Right kidney (tissue), 1 donor: Measurements from ENCODE around the gene SCTR.
"Not testable (repeated sequence)": the region's sequence is repeated elsewhere in the genome, so short reads cannot be mapped to it uniquely, and the experiment has no call there.

Experiments
- DNase-seq: peaks from one replicate; pipeline ENCODE4 v3.0.0-alpha.2; 2016

The SCTR gene

GRCh38 chr2:119407430-119408220 is 116.7 kb downstream of the SCTR start:
- DNase-seq: peak; percentile 60

DNA sequence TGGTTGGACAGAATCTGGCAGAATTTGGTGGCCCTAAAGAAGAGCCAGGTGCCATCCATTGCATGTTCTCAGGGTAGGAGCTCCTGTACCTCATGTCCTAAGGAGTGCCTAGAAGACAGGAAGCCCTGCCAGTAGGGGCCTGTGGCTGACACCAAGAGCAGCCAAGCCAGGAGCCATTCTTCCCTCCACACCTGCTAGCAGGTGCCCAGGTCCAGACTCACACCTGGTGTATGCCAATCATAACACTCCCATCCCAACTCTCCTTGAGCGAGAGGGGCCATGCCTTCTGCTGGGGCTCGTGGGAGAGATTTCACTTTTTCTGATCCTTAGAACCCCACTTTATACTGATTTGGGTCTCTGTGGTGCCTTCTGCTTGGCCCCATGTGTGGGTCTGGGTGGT is 119.1 kb downstream of the SCTR start:
- no peak for DNase-seq

- DNase-seq: not testable (repeated sequence)
These were observed 120.7 kb downstream of the SCTR start for GRCh38 chr2:119403618-119404017.

GRCh38 chr2:119402645-119403560 is 121.4 kb downstream of the SCTR start:
- DNase-seq: no peak

DNA sequence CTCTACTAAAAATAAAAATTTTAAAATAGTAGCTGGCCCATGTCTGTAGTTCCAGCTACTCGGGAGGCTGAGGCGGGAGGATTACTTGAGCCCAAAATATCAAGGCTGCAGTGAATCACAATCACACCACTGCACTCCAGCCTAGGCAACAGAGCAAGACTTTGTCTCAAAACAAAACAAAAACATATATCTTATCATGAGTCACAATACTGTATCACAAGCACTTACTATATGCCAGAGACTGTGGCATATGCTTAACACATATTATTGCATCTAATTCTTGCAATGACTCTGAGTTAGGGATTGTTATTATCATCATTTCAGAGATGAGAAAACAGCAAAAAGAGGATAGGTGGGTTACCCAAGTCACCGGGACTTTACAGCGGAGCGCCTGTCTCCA is 122.2 kb downstream of the SCTR start:
- no peak for DNase-seq

- no peak for DNase-seq
These were observed 127.1 kb downstream of the SCTR start for GRCh38 chr2:119397196-119397595.

DNA sequence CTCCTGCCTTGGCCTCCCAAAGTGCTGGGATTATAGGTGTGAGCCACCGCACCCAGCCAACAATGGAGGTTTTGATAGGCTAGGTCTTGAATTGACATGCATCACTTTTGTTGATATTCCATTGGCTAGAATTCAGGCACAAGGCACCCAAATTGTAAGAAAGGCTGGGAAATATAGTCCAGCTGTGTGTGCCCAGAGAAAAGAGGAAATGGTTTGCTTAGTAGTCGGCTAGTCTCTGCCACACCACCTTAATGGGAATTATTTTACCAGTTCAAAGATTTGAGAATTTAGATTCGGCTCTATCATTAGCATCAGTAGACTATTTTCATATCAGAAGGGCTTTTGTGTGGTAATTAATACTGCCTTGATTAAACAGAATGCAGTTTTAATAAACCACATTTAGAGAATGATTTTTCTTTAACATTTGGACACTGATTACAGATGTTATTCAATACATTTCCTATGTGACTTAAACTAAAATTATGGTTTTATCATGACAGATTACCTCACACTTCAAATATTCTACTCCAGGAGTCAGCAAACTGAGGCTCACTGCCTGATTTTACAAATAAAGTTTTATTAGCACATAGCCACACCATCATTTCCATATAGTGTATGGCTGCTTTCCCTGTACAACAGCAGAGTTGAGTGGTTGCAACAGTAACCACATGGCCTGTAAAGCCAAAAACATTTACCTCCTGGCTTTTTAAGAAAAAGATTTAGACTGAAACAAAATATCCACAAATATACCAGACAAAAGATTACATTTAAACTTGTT is 130.1 kb downstream of the SCTR start:
- no peak for DNase-seq
